CD14-positive monocyte (primary cell): ENCODE measurements around the gene DIS3L2. TPM values are rescaled to one million over a fixed set of nuclear protein-coding genes. Genes with fewer than 3 reads are reported as not detected.

Experiments used
- DNase-seq, 3 donors: peaks; one replicate each; pipeline ENCODE4 v3.0.0-alpha.2; 2011 to 2022
- H2AFZ ChIP-seq: 2 replicates; pipeline ENCODE4 v1.6.0; 2012; ENCODE audit warnings: mild to moderate bottlenecking, low read depth, low read length, inconsistent platforms; ENCODE audit not compliant: insufficient read depth, poor library complexity, severe bottlenecking
- H3K27ac ChIP-seq, 2 donors: 1 replicate in 1 of 2; 2 replicates in 1 of 2; pipeline ENCODE4 v1.5.1; 2012 to 2013; ENCODE audit warnings: low read length in 2 of 2, control low read depth in 1 of 2, inconsistent platforms in 1 of 2, low read depth in 1 of 2, mild to moderate bottlenecking in 1 of 2
- H3K27me3 ChIP-seq, 2 donors: one replicate each; pipeline versions ENCODE4 v1.6.0 to v1.6.1; 2011 to 2013; ENCODE audit warnings: low read length in 2 of 2; ENCODE audit not compliant: control insufficient read depth in 2 of 2, insufficient read depth in 2 of 2
- H3K36me3 ChIP-seq, 2 donors: replicated peaks in 1 of 2; 1 replicate in 1 of 2; 2 replicates in 1 of 2; pipeline versions ENCODE4 v1.5.1 to v1.6.1; 2012 to 2013; ENCODE audit warnings: low read length in 2 of 2, control low read depth in 1 of 2, inconsistent platforms in 1 of 2, mild to moderate bottlenecking in 1 of 2; ENCODE audit not compliant: insufficient read depth in 2 of 2, control insufficient read depth in 1 of 2
- H3K4me1 ChIP-seq, 2 donors: 1 replicate in 1 of 2; 2 replicates in 1 of 2; pipeline versions ENCODE4 v1.5.1 to v1.6.1; 2012 to 2013; ENCODE audit warnings: low read length in 2 of 2, control low read depth in 1 of 2, inconsistent platforms in 1 of 2, mild to moderate bottlenecking in 1 of 2, moderate library complexity in 1 of 2; ENCODE audit not compliant: insufficient read depth in 2 of 2, control insufficient read depth in 1 of 2
- H3K4me2 ChIP-seq: replicated peaks from 2 replicates; pipeline ENCODE3; 2012; ENCODE audit warnings: low read length, moderate library complexity, mild to moderate bottlenecking; ENCODE audit not compliant: poor library complexity, severe bottlenecking; ENCODE audit errors: extremely low read depth
- H3K4me3 ChIP-seq, 3 experiments: fragments of 200-600 bp in 1 of 3; sonication (generic) in 1 of 3; replicated peaks in 1 of 3; 1 replicate in 2 of 3; 2 replicates in 1 of 3; pipeline ENCODE4 v1.5.1; 2011 to 2013; ENCODE audit warnings: low read length in 3 of 3, mild to moderate bottlenecking in 3 of 3, control low read depth in 2 of 3, low read depth in 2 of 3, inconsistent platforms in 1 of 3, moderate library complexity in 1 of 3
- H3K79me2 ChIP-seq: 2 replicates; pipeline ENCODE4 v1.6.0; 2012; ENCODE audit warnings: mild to moderate bottlenecking, control low read depth, inconsistent platforms, low read length, moderate library complexity; ENCODE audit not compliant: insufficient read depth
- H3K9ac ChIP-seq: 2 replicates; pipeline ENCODE4 v1.6.0; 2017; ENCODE audit warnings: low read length, mild to moderate bottlenecking; ENCODE audit not compliant: insufficient read depth, poor library complexity, severe bottlenecking
- H3K9me3 ChIP-seq, 2 donors: replicated peaks in 1 of 2; 1 replicate in 1 of 2; 2 replicates in 1 of 2; pipeline versions ENCODE4 v1.5.1 to v1.6.1; 2012 to 2013; ENCODE audit warnings: low read length in 2 of 2, control low read depth in 1 of 2; ENCODE audit not compliant: control insufficient read depth in 1 of 2, insufficient read depth in 1 of 2
- H4K20me1 ChIP-seq: 2 replicates; pipeline ENCODE4 v1.6.0; 2012; ENCODE audit warnings: mild to moderate bottlenecking, low read length, control low read depth, moderate library complexity; ENCODE audit not compliant: insufficient read depth
- H3K27ac Mint-ChIP-seq, 7 donors: one replicate each; pipeline ENCODE4 v1.8.0; 2020; ENCODE audit warnings: mild to moderate bottlenecking in 7 of 7, mixed read lengths in 7 of 7, moderate library complexity in 6 of 7, inconsistent platforms in 2 of 7
- H3K27me3 Mint-ChIP-seq, 3 donors: one replicate each; pipeline ENCODE4 v1.8.0; 2021 to 2022; ENCODE audit warnings: low read depth in 3 of 3, mild to moderate bottlenecking in 3 of 3, mixed read lengths in 3 of 3, moderate library complexity in 3 of 3, inconsistent platforms in 1 of 3
- H3K36me3 Mint-ChIP-seq, 2 donors: one replicate each; pipeline ENCODE4 v1.8.0; 2020; ENCODE audit warnings: mixed read lengths in 2 of 2, inconsistent platforms in 1 of 2, mild to moderate bottlenecking in 1 of 2
- H3K4me1 Mint-ChIP-seq: one replicate; pipeline ENCODE4 v1.8.0; 2020; ENCODE audit warnings: mild to moderate bottlenecking, mixed read lengths
- H3K4me3 Mint-ChIP-seq, 2 donors: one replicate each; pipeline ENCODE4 v1.8.0; 2020; ENCODE audit warnings: mild to moderate bottlenecking in 2 of 2, mixed read lengths in 2 of 2, moderate library complexity in 1 of 2
- H3K9me3 Mint-ChIP-seq, 7 donors: one replicate each; pipeline ENCODE4 v1.8.0; 2020 to 2022; ENCODE audit warnings: mixed read lengths in 7 of 7, mild to moderate bottlenecking in 6 of 7, moderate library complexity in 6 of 7, inconsistent platforms in 2 of 7
- WGBS: methylation state at CpG from one replicate; pipeline ENCODE4 v1.1.5; 2013; ENCODE audit warnings: missing lambda C conversion rate; ENCODE audit not compliant: insufficient coverage; 5-methylcytosine and 5-hydroxymethylcytosine counted together
- intact Hi-C, 2 donors: fragments of 100-400 bp; cut with micrococcal nuclease; formaldehyde crosslinking; loops; one replicate each; pipeline versions ENCODE4 v1.15.0 to v1.15.1; 2023
- polyA plus RNA-seq, 3 donors: library from polyadenylated mRNA; depleted of rRNA in 1 of 3; unstranded in 2 of 3; stranded (reverse) in 1 of 3; fragments of 300-500 nt in 2 of 3; fragments of >200 nt in 1 of 3; fragmentation: Illumina TruSeq in 2 of 3; gene quantifications; 1 replicate in 2 of 3; 2 replicates in 1 of 3; pipeline ENCODE4 v1.2.3, GENCODE V29; 2012 to 2021
- TF ChIP-seq, protein P1 (sequence below): fragments of 200-600 bp; IDR thresholded peaks from one replicate; pipeline ENCODE4 v1.8.0; 2022; ENCODE audit warnings: antibody characterized with exemption, mild to moderate bottlenecking

DIS3L2 gene
- polyA plus RNA-seq, 3 donors, result 6.0 to 21.7 (median 6.4) TPM

DNA sequence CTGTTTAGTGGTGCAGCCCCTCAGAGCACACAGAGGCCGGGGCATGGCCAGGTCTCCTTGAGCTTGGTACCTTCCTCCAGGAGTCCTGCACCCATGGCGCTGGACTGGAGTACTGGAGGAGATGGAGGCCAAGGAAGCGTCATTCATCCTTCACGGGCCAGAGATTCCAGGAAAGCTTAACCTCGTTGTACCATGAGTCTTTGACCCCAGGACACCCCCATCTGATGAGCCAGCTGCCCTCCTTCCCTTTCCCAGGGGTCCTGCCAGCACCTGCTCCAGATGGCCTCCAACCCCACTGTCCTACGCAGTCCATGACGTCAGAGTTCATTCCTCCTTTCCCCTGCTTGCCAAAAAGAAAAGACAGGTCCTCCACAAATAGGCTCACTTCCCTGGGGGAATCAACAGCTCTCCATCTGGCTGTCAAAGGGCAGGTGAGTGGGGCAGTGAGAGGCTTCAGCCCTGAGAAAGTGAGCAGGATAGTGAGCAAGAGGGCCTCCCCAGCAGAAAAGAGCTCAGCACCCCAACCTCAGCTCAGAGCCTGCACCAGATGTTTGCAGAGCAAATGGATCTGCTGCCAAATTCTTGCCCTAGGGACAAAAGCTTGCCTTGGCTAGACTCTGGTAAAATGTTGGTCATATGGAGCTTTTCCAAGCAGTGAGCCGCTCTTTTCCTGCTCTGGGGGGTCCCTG is 30.8 kb upstream of the DIS3L2 start:
- WGBS, result 95% methylated on average over 4 of the region's 8 CpGs

DNA sequence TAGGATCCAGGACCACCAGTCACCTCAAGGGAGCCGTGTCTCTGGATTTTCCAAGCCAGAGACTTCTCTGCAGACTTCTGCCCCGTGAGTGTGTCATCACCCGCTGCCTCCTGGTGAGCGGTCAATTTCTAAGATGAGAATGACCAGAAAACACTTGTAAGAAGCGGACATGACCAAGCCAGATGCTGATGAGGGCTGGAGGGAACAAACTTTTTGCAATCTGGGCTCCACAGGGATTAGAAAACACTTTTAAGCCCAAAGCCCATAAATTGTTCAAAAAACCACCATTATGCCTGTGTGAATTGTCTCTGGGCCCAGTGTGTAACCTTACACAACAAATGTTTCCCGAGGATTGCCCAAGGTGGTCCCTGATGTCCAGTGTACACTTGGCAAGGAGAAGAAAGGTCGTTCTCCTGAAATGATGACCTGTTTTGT is 30.0 kb upstream of the DIS3L2 start:
- Mint-ChIP-seq H3K36me3 (peaks cover 0 to 4% of the 10 kb centered on the region in 2 donors), H3K4me3 (no peak overlapping the region), H3K9me3 (peaks cover 0 to 9% (median 0%) of the 10 kb centered on the region in 7 donors), H3K27me3 (peaks cover 28 to 37% (median 29%) of the 10 kb centered on the region in 3 donors), H3K27ac (no peak overlapping the region), H3K4me1 (peaks cover 9% of the 10 kb centered on the region)
- DNase-seq, result no peak
- Histone ChIP-seq H3K4me2 (no peak overlapping the region), H3K27ac (no peak overlapping the region), H3K4me1 (peaks cover 3 to 7% of the 10 kb centered on the region in 2 donors), H2AFZ (no peak overlapping the region), H3K79me2 (no peaks in the 10 kb centered on the region), H3K9me3 (peaks cover 0 to 12% of the 10 kb centered on the region in 2 donors), H3K9ac (no peak overlapping the region), H3K27me3 (peaks cover 13 to 36% of the 10 kb centered on the region in 2 donors), H3K4me3 (no peak overlapping the region), H4K20me1 (no peaks in the 10 kb centered on the region), H3K36me3 (no peaks in the 10 kb centered on the region)
- WGBS, result 98% methylated on average over 4 of the region's 7 CpGs
- intact Hi-C loops, result no loop called here
- TF ChIP-seq, protein P1, sequence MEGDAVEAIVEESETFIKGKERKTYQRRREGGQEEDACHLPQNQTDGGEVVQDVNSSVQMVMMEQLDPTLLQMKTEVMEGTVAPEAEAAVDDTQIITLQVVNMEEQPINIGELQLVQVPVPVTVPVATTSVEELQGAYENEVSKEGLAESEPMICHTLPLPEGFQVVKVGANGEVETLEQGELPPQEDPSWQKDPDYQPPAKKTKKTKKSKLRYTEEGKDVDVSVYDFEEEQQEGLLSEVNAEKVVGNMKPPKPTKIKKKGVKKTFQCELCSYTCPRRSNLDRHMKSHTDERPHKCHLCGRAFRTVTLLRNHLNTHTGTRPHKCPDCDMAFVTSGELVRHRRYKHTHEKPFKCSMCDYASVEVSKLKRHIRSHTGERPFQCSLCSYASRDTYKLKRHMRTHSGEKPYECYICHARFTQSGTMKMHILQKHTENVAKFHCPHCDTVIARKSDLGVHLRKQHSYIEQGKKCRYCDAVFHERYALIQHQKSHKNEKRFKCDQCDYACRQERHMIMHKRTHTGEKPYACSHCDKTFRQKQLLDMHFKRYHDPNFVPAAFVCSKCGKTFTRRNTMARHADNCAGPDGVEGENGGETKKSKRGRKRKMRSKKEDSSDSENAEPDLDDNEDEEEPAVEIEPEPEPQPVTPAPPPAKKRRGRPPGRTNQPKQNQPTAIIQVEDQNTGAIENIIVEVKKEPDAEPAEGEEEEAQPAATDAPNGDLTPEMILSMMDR, result no peak

More for the DNA sequence above, 30.8 kb upstream of the DIS3L2 start:
- Histone ChIP-seq H3K27me3 (peaks cover 19 to 41% of the 10 kb centered on the region in 2 donors), H3K27ac (no peak overlapping the region), H3K4me1 (peaks cover 8 to 14% of the 10 kb centered on the region in 2 donors), H4K20me1 (no peaks in the 10 kb centered on the region), H2AFZ (no peak overlapping the region), H3K79me2 (no peaks in the 10 kb centered on the region), H3K9me3 (peaks cover 0 to 18% of the 10 kb centered on the region in 2 donors), H3K36me3 (no peaks in the 10 kb centered on the region), H3K9ac (no peak overlapping the region), H3K4me2 (no peak overlapping the region), H3K4me3 (no peak overlapping the region)
- H3K27ac Mint-ChIP-seq, result no peak overlapping the region
- intact Hi-C loops, result no loop called here
- no peak for DNase-seq
- H3K4me3 Mint-ChIP-seq, result no peak overlapping the region
- TF ChIP-seq, protein P1, result no peak
- H3K4me1 Mint-ChIP-seq, result peaks cover 10% of the 10 kb centered on the region
- peaks cover 33 to 44% (median 34%) of the 10 kb centered on the region in 3 donors for H3K27me3 Mint-ChIP-seq
- H3K9me3 Mint-ChIP-seq, result peaks cover 0 to 10% (median 0%) of the 10 kb centered on the region in 7 donors
- H3K36me3 Mint-ChIP-seq, result peaks cover 0 to 4% of the 10 kb centered on the region in 2 donors
